SJSA1 (cell line): ENCODE results near the gene SMTN. TPM values are rescaled to one million over a fixed set of nuclear protein-coding genes. Genes with fewer than 3 reads are reported as not detected.
A peak's percentile ranks its signal among the peaks of the same experiment; 100 is the strongest.

ENCODE experiments used
- DNase-seq, 2 experiments: peaks; one replicate each; pipeline ENCODE4 v3.0.0-alpha.2; 2015 to 2020; ENCODE audit warnings: low spot score in 2 of 2, low read depth in 1 of 2
- H3K27ac ChIP-seq: fragments of 250-450 bp; sonication (Bioruptor Pico); 2 replicates; pipeline ENCODE4 v1.5.1; 2020; ENCODE audit warnings: mild to moderate bottlenecking, moderate library complexity
- H3K27me3 ChIP-seq: fragments of 250-450 bp; sonication (Bioruptor Pico); replicated peaks from 2 replicates; pipeline ENCODE4 v1.5.1; 2020; ENCODE audit warnings: mild to moderate bottlenecking, moderate library complexity
- H3K36me3 ChIP-seq: fragments of 250-450 bp; sonication (Bioruptor Pico); 2 replicates; pipeline ENCODE4 v1.5.1; 2020; ENCODE audit warnings: mild to moderate bottlenecking
- H3K4me1 ChIP-seq: fragments of 250-450 bp; sonication (Bioruptor Pico); replicated peaks from 2 replicates; pipeline ENCODE4 v1.6.1; 2021; ENCODE audit warnings: mild to moderate bottlenecking
- H3K4me3 ChIP-seq: fragments of 250-450 bp; sonication (Bioruptor Pico); 2 replicates; pipeline ENCODE4 v1.5.1; 2020; ENCODE audit warnings: mild to moderate bottlenecking
- H3K9me3 ChIP-seq: fragments of 250-450 bp; sonication (Bioruptor Pico); replicated peaks from 2 replicates; pipeline ENCODE4 v1.5.1; 2020; ENCODE audit warnings: mild to moderate bottlenecking
- total RNA-seq: library from RNA; depleted of rRNA; stranded (reverse); fragments of >200 nt; shearing (Covaris generic); gene quantifications from 2 replicates; pipeline ENCODE4 v1.2.3, GENCODE V29; 2014

SMTN gene
- total RNA-seq, 1 experiment from 2014 or later = 121 TPM

GRCh38 chr22:31080164-31080847 is 812 bp upstream of the SMTN start:
- DNase-seq = no peak
- H3K27me3 ChIP-seq = no peaks in the 10 kb centered on the region
- H3K36me3 ChIP-seq = peaks cover 36% of the 10 kb centered on the region
- H3K4me1 ChIP-seq = peaks cover 34% of the 10 kb centered on the region
- H3K9me3 ChIP-seq = no peaks in the 10 kb centered on the region
- H3K4me3 ChIP-seq = peak overlapping the region; percentile 75
- peak overlapping the region; percentile 66 for H3K27ac ChIP-seq

DNA sequence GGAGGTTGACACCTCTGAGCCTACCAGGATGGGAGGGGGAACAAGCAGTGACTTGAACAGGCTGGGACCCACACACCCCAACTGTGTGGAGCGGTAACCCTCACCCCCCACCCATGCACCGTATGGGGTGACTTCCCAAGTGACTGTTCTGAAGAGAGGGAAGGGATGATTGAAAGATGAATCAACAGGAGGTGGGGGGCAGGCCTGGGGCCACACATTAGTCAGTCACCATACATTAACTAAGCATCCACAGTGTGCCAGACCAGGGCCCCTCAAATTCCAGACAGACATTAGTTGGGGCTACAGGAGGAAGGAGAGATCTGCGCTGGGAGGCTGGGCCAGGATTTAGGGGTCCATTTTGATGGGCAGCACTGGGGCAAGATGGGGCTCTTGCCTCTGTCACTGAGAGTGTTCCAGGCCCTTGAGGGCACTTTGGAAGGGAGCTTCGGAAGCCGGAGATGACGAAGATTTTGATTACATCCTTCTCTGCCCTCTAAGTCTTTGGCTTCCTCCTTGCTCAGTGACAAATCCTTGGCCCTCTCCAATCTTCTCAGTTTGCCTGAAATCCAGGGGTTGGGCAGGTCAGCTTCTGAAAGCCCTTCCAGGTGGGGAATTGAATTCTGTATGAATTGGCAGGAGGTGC is 966 bp downstream of the SMTN start:
- peak overlapping the region; percentile 66 for H3K27ac ChIP-seq
- H3K4me1 ChIP-seq = peaks cover 34% of the 10 kb centered on the region
- DNase-seq = peak; percentile 48 to 61
- H3K9me3 ChIP-seq = no peaks in the 10 kb centered on the region
- H3K36me3 ChIP-seq = peaks cover 53% of the 10 kb centered on the region
- H3K27me3 ChIP-seq = no peaks in the 10 kb centered on the region
- H3K4me3 ChIP-seq = peak overlapping the region; percentile 75

DNA sequence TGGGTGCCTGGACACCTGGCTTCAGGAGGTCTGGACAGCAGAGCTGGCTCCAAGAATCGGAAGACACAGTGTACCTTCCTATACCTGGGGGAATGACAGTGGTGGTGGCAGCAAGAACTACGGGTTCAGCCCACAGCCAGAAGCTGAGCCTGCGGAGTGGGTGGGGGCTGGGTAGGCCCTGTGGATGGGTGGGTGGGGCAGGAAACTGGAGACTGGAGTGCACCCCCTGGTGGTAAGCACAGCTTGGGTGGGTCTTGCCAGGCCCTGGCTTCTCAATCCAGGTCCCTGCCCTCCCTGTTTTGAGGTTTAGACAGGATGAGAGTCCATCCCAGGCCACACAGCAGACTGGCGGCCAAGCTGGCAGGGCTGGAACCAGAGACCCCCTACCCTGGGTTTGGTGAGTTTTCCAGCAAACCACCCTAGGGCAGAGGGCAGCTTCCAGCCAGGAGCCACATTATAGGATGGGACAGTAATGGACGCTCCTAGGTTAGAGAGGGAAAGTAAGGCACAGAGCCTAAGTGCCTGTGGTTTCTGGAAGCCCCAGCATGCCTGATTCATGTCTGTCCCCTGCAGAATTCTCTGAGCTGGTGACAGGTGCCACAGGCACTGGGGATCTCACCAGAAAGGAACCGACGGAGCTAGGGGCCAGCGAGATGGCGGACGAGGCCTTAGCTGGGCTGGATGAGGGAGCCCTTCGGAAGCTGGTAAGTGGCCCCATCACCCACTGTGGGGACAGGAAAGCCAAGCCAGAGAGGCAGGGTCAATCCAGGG is 1.7 kb downstream of the SMTN start:
- H3K4me1 ChIP-seq = peaks cover 34% of the 10 kb centered on the region
- DNase-seq = peak in 1 of 2 experiments; percentile 81
- no peaks in the 10 kb centered on the region for H3K9me3 ChIP-seq
- peaks cover 60% of the 10 kb centered on the region for H3K36me3 ChIP-seq
- peak overlapping the region; percentile 66; the same call in 1 of the 2 replicates for H3K27ac ChIP-seq
- H3K4me3 ChIP-seq = peak overlapping the region; percentile 75
- H3K27me3 ChIP-seq = no peaks in the 10 kb centered on the region

GRCh38 chr22:31083377-31083768 is 2.3 kb downstream of the SMTN start:
- Histone ChIP-seq H3K4me3 (no peak overlapping the region; the same call in 1 of the 2 replicates), H3K4me1 (peaks cover 34% of the 10 kb centered on the region)
- no peak for DNase-seq

DNA sequence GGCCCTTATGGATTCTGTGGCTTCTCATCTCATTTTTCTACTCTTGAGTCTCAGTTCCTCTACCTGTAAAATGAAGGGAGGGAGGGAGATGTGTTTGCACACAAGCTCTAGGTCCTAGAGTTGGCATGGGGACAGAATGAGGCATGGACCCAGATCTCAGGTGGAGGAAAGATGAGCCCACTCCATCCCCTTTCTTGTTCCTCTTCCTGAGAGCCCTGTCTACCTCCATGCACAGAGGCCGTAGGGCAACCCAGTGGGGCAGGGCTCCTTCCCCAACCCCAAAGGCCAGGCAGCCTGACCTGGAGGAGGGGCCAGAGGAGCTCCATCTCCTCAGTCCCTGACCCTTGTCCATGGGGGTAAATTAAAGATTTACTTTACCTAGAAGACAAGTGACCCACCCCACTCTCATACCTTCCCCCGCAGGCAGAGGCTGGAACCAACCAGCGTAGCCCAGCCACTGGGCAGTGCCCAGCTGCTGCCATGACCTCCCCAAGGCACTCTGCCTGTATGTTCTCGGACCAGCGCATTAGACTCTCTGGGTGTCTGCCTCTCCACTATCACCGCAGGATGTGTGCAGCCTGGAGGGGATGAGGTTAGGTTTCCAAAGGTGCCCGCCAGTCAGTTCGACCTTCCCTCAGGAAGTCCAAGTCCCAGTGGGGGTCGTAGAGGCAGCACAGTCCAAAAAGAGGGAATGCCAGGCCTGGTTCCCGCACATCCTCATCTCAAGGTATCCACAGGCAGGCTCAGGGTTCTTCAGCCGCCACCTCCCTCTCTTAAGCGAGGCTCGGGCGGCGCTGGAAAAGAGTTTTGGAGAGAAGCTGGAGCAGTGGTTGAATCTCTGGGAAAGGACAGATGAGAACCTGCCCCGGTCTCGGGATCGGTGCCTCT is 3.0 kb downstream of the SMTN start:
- peaks cover 73% of the 10 kb centered on the region for H3K36me3 ChIP-seq
- no peaks in the 10 kb centered on the region for H3K9me3 ChIP-seq
- H3K27me3 ChIP-seq = no peaks in the 10 kb centered on the region
- H3K27ac ChIP-seq = peak overlapping the region; percentile 50
- no peak for DNase-seq
- peaks cover 34% of the 10 kb centered on the region for H3K4me1 ChIP-seq
- peak overlapping the region; percentile 38 for H3K4me3 ChIP-seq

More at GRCh38 chr22:31083377-31083768, 2.3 kb downstream of the SMTN start:
- Histone ChIP-seq H3K9me3 (no peaks in the 10 kb centered on the region), H3K36me3 (peaks cover 65% of the 10 kb centered on the region), H3K27ac (no peak overlapping the region), H3K27me3 (no peaks in the 10 kb centered on the region)

GRCh38 chr22:31084811-31085492 is 3.8 kb downstream of the SMTN start:
- Histone ChIP-seq H3K27ac (peak overlapping the region; percentile 50), H3K36me3 (peaks cover 81% of the 10 kb centered on the region)
- peak; percentile 57 to 76 for DNase-seq

GRCh38 chr22:31085493-31085824 is 4.3 kb downstream of the SMTN start:
- no peak overlapping the region for H3K27ac ChIP-seq
- no peaks in the 10 kb centered on the region for H3K27me3 ChIP-seq
- peaks cover 32% of the 10 kb centered on the region for H3K4me1 ChIP-seq
- peaks cover 84% of the 10 kb centered on the region for H3K36me3 ChIP-seq
- no peaks in the 10 kb centered on the region for H3K9me3 ChIP-seq
- peak overlapping the region; percentile 38 for H3K4me3 ChIP-seq
- DNase-seq = no peak

More at GRCh38 chr22:31084811-31085492, 3.8 kb downstream of the SMTN start:
- peaks cover 34% of the 10 kb centered on the region for H3K4me1 ChIP-seq
- H3K9me3 ChIP-seq = no peaks in the 10 kb centered on the region
- H3K27me3 ChIP-seq = no peaks in the 10 kb centered on the region
- peak overlapping the region; percentile 38 for H3K4me3 ChIP-seq

- H3K27ac ChIP-seq = no peak overlapping the region
- peaks cover 89% of the 10 kb centered on the region for H3K36me3 ChIP-seq
- DNase-seq = no peak
- no peak overlapping the region for H3K4me3 ChIP-seq
- H3K9me3 ChIP-seq = no peaks in the 10 kb centered on the region
- peaks cover 29% of the 10 kb centered on the region for H3K4me1 ChIP-seq
- H3K27me3 ChIP-seq = no peaks in the 10 kb centered on the region
These were observed 4.8 kb downstream of the SMTN start for GRCh38 chr22:31085928-31086327.

GRCh38 chr22:31086703-31087330 is 5.7 kb downstream of the SMTN start:
- DNase-seq = no peak
- no peaks in the 10 kb centered on the region for H3K27me3 ChIP-seq
- no peaks in the 10 kb centered on the region for H3K9me3 ChIP-seq
- no peak overlapping the region for H3K27ac ChIP-seq
- peaks cover 27% of the 10 kb centered on the region for H3K4me1 ChIP-seq
- H3K4me3 ChIP-seq = no peak overlapping the region
- H3K36me3 ChIP-seq = peaks cover 91% of the 10 kb centered on the region

- Histone ChIP-seq H3K4me1 (peaks cover 18% of the 10 kb centered on the region), H3K27ac (no peak overlapping the region), H3K9me3 (no peaks in the 10 kb centered on the region), H3K27me3 (no peaks in the 10 kb centered on the region), H3K4me3 (no peak overlapping the region), H3K36me3 (peaks cover 97% of the 10 kb centered on the region)
- no peak for DNase-seq
These were observed 6.7 kb downstream of the SMTN start for GRCh38 chr22:31087744-31088215.

DNA sequence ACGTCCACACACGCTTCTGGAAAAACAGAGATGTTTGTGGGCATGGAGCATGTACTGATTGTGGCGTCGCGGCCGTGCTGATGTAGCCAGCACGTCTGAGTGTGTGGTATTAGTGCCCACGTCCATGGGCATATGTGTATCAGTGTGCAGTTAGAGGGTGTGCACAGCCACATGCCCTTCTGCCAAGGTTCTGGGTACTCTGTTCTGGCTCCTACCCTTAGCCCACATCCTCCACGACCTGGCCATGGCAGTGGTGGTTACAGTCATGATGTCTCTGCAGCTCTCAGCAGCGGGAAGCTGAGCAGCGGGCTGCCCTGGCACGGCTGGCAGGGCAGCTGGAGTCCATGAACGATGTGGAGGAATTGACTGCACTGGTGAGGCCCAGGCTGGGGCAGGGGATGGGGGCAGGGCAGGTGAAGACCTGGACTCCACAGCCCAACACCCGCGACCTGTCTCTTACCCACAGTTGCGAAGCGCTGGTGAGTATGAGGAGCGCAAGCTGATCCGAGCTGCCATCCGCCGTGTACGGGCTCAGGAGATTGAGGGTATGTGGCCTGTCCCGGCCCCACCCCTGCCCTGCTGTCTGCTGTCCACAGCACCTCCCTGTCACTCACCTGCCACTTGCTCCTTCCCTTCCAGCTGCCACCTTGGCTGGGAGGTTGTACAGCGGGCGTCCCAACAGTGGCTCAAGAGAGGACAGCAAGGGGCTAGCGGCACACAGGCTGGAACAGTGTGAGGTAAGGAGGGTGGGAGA is 7.3 kb downstream of the SMTN start:
- no peaks in the 10 kb centered on the region for H3K9me3 ChIP-seq
- H3K4me3 ChIP-seq = no peak overlapping the region
- no peaks in the 10 kb centered on the region for H3K27me3 ChIP-seq
- peaks cover 11% of the 10 kb centered on the region for H3K4me1 ChIP-seq
- no peak overlapping the region for H3K27ac ChIP-seq
- DNase-seq = peak in 1 of 2 experiments; percentile 40
- peaks cover 97% of the 10 kb centered on the region for H3K36me3 ChIP-seq
